ENCODE measurements around the gene HERC2.

HERC2 gene

DNA sequence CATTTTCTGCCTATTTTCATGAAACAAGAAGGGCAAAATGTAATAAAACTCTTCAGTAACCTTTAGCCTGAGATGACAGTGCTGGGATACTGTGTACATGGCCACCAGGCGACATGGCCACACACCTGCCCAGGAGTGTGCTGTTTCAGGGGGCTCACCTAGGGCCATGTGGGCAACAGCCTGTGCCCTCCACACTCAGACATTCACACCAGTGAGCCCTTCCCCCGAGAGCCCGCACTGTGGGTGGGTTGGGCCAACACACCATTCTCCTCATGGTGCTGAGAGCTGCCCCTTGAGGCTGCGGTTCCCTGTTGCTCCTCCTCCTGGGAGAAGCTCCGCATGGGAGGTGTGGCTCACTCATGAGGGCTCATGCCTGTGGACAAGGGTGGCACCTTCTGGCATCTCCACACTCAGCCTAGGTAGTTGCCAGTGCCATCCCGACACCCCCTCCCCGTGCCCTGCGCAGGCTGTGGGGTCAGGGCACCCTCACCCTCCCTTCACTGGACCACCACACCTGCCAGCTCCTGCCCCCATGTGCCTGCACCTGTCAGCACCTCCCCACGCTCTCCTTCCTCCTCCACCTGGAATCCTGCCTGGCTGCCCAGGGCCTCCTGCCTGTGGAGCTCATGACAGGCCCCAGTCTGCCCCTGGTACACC is 242.5 kb downstream of the HERC2 start:
- TF ChIP-seq, protein P1, sequence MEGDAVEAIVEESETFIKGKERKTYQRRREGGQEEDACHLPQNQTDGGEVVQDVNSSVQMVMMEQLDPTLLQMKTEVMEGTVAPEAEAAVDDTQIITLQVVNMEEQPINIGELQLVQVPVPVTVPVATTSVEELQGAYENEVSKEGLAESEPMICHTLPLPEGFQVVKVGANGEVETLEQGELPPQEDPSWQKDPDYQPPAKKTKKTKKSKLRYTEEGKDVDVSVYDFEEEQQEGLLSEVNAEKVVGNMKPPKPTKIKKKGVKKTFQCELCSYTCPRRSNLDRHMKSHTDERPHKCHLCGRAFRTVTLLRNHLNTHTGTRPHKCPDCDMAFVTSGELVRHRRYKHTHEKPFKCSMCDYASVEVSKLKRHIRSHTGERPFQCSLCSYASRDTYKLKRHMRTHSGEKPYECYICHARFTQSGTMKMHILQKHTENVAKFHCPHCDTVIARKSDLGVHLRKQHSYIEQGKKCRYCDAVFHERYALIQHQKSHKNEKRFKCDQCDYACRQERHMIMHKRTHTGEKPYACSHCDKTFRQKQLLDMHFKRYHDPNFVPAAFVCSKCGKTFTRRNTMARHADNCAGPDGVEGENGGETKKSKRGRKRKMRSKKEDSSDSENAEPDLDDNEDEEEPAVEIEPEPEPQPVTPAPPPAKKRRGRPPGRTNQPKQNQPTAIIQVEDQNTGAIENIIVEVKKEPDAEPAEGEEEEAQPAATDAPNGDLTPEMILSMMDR (IDR thresholded peaks at IDR 0.05; ENCODE audit: extremely low read depth, missing control alignments), result no peak
- DNase-seq (ENCODE audit: low spot score), result no peak

DNA sequence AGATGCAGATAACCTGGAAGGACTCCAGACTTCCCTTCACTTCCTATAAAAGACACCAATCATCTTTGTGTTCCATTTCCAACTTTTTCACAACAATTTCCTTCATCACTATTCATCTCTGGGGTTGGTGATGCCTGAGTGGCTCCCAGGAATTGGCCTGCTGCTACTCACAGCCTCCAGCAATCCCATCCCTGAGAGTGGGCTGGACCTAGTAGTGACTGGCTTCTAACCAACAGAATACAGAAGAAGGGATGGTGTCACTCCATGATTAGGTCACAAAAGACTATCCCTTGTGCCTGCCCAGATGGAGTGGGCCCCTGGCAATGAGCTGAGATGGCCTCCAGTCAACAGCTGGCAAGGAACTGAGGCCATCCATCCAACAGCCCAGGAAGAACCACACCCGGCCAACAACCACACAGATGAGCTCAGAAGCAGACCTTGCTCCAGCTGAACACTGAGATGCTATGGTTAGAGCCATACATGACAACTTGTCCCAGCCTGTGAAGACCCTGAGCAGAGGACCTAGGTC is 243.7 kb downstream of the HERC2 start:
- TF ChIP-seq, protein P1 (IDR thresholded peaks at IDR 0.05; ENCODE audit: extremely low read depth, missing control alignments), result no peak
- no peak for DNase-seq (ENCODE audit: low spot score)

DNA sequence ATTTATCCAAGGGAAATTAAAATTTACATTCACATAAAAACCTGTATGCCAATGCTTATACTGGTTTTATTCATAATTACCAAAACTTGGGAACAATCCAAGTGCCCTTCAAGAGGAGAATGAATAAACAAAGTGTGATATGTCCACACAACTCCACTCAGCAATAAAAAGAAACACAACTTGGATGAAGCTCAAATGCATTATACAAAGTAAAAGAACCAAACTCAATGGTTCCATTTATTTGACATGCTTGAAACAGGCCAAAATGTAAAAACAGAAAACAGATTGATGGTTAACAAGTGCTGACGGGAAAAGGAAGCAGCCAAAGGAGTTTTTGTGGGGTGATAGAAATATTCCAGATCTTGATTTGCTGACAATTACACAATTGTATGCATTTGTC is 246.4 kb downstream of the HERC2 start:
- DNase-seq (ENCODE audit: low spot score), result no peak
- TF ChIP-seq, protein P1 (IDR thresholded peaks at IDR 0.05; ENCODE audit: extremely low read depth, missing control alignments), result no peak

DNA sequence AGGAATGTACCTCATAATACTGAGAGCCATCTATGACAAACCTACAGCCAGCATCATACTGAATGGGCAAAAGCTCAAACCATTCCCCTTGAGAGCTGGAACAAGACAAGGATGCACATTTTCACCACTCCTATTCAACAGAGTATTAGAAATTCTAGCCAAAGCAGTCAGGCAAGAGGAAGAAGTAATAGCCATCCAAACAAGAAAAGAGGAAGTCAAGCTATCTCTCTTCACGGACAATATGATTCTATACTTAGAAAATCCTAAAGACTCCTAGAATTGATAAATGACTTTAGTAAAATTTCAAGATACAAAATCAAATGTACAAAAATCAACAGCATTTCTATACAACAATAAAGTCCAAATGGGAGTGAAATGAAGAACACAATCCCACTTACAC is 253.0 kb downstream of the HERC2 start:
- TF ChIP-seq, protein P1 (IDR thresholded peaks at IDR 0.05; ENCODE audit: extremely low read depth, missing control alignments), result no peak
- no peak for DNase-seq (ENCODE audit: low spot score)

DNA sequence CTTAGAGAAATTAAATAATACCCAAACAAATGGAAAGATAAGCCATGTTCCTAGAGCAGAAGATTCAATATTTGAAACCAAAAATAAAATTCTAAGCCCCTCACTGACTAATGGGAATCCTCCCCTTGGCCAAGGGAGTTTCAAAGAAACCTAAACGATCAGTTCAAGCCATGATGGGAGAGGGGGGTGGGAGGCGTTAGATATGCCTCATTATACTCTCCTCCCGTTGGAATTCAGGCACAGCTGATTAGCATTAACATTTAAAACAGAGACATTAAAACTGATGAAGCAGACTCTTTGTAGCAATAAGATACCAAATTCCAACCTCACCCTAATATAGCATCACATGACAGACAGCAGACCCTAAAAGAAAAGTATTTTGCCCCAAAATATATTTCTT is 255.7 kb downstream of the HERC2 start:
- TF ChIP-seq, protein P1 (IDR thresholded peaks at IDR 0.05; ENCODE audit: extremely low read depth, missing control alignments), result no peak
- no peak for DNase-seq (ENCODE audit: low spot score)

Measured in GM20000 (cell line).